Liver (tissue), 9 donors: ENCODE measurements around the gene ITGB7. TPM values are rescaled to one million over a fixed set of nuclear protein-coding genes. Genes with fewer than 3 reads are reported as not detected.

ENCODE experiments used
- DNase-seq: peaks from one replicate; pipeline ENCODE4 v3.0.0-alpha.2; 2017; ENCODE audit warnings: low spot score
- H3K27ac ChIP-seq, 2 donors: one replicate each; pipeline ENCODE4 v1.7.0; 2013; ENCODE audit warnings: inconsistent platforms in 2 of 2, low read length in 2 of 2, control low read depth in 1 of 2, low read depth in 1 of 2, mild to moderate bottlenecking in 1 of 2
- H3K27me3 ChIP-seq, 4 donors: one replicate each; pipeline versions ENCODE4 v1.6.1 to v1.7.0; 2013; ENCODE audit warnings: low read length in 3 of 4, inconsistent platforms in 1 of 4, mild to moderate bottlenecking in 1 of 4, moderate library complexity in 1 of 4; ENCODE audit not compliant: control insufficient read depth in 4 of 4, insufficient read depth in 4 of 4
- H3K36me3 ChIP-seq, 4 donors: one replicate each; pipeline versions ENCODE4 v1.6.1 to v1.7.0; 2013; ENCODE audit warnings: low read length in 3 of 4, mild to moderate bottlenecking in 3 of 4, low read depth in 1 of 4, moderate library complexity in 1 of 4; ENCODE audit not compliant: control insufficient read depth in 4 of 4, insufficient read depth in 3 of 4
- H3K4me1 ChIP-seq, 4 donors: one replicate each; pipeline versions ENCODE4 v1.6.1 to v1.7.0; 2013; ENCODE audit warnings: low read length in 3 of 4, mild to moderate bottlenecking in 3 of 4, moderate library complexity in 1 of 4; ENCODE audit not compliant: control insufficient read depth in 4 of 4, insufficient read depth in 4 of 4
- H3K4me3 ChIP-seq, 3 donors: one replicate each; pipeline versions ENCODE4 v1.6.1 to v1.7.0; 2013; ENCODE audit warnings: low read length in 3 of 3, control low read depth in 1 of 3, low read depth in 1 of 3, mild to moderate bottlenecking in 1 of 3
- H3K9ac ChIP-seq, 2 donors: one replicate each; pipeline ENCODE4 v1.7.0; 2013; ENCODE audit warnings: low read length in 2 of 2, mild to moderate bottlenecking in 2 of 2, moderate library complexity in 2 of 2, control low read depth in 1 of 2, low read depth in 1 of 2
- H3K9me3 ChIP-seq, 4 donors: one replicate each; pipeline versions ENCODE4 v1.6.1 to v1.7.0; 2013; ENCODE audit warnings: low read length in 3 of 4; ENCODE audit not compliant: control insufficient read depth in 4 of 4
- ATF3 ChIP-seq: IDR thresholded peaks from 2 replicates; pipeline ENCODE4 v1.6.1; 2016; ENCODE audit warnings: antibody characterized with exemption
- CTCF ChIP-seq: fragments of 150-350 bp; IDR thresholded peaks from 2 replicates; pipeline ENCODE4 v1.5.1; 2017; ENCODE audit warnings: improper control_type of control experiment, low read depth, low read length; ENCODE audit not compliant: missing input control
- FOXA1 ChIP-seq: IDR thresholded peaks from 2 replicates; pipeline ENCODE4 v1.6.1; 2016; ENCODE audit warnings: antibody characterized with exemption
- FOXA2 ChIP-seq: IDR thresholded peaks from 2 replicates; pipeline ENCODE4 v1.6.1; 2016; ENCODE audit warnings: antibody characterized with exemption
- GABPA ChIP-seq, 2 donors: IDR thresholded peaks in 1 of 2; conservative IDR thresholded peaks in 1 of 2; 2 replicates each; pipeline ENCODE4 v1.6.1; 2016; ENCODE audit warnings: antibody characterized with exemption in 2 of 2, mild to moderate bottlenecking in 1 of 2, moderate library complexity in 1 of 2
- HNF4A ChIP-seq, 2 donors: conservative IDR thresholded peaks; 2 replicates each; pipeline ENCODE4 v1.6.1; 2016; ENCODE audit warnings: antibody characterized with exemption in 2 of 2, mild to moderate bottlenecking in 2 of 2
- HNF4G ChIP-seq: IDR thresholded peaks from 2 replicates; pipeline ENCODE4 v1.6.1; 2016; ENCODE audit warnings: antibody characterized with exemption
- MAX ChIP-seq: IDR thresholded peaks from 2 replicates; pipeline ENCODE4 v1.6.1; 2016; ENCODE audit warnings: antibody characterized with exemption
- NR2F2 ChIP-seq: IDR thresholded peaks from 2 replicates; pipeline ENCODE4 v1.6.1; 2016; ENCODE audit warnings: antibody characterized with exemption
- REST ChIP-seq: IDR thresholded peaks from 2 replicates; pipeline ENCODE4 v1.6.1; 2016; ENCODE audit warnings: antibody characterized with exemption, mild to moderate bottlenecking
- RXRA ChIP-seq, 2 donors: IDR thresholded peaks; 2 replicates each; pipeline ENCODE4 v1.6.1; 2017 to 2018; ENCODE audit warnings: antibody characterized with exemption in 2 of 2, mild to moderate bottlenecking in 1 of 2
- SP1 ChIP-seq: IDR thresholded peaks from 2 replicates; pipeline ENCODE4 v1.6.1; 2018; ENCODE audit warnings: antibody characterized with exemption, mild to moderate bottlenecking
- TAF1 ChIP-seq: conservative IDR thresholded peaks from 2 replicates; pipeline ENCODE4 v1.6.1; 2016; ENCODE audit warnings: antibody characterized with exemption, mild to moderate bottlenecking
- YY1 ChIP-seq: IDR thresholded peaks from 2 replicates; pipeline ENCODE4 v1.6.1; 2016; ENCODE audit warnings: antibody characterized with exemption, mild to moderate bottlenecking
- ZBTB33 ChIP-seq: IDR thresholded peaks from 2 replicates; pipeline ENCODE4 v1.6.1; 2016; ENCODE audit warnings: antibody characterized with exemption
- WGBS: extraction: QIAGEN DNeasy Blood & Tissue Kit; methylation state at CpG from one replicate; pipeline ENCODE4 v1.1.7; 2013; 5-methylcytosine and 5-hydroxymethylcytosine counted together
- polyA plus RNA-seq, 2 donors: library from polyadenylated mRNA; stranded (reverse) in 1 of 2; unstranded in 1 of 2; fragments of 200-250 nt in 1 of 2; fragments of >200 nt in 1 of 2; fragmentation: Nextera tagmentation in 1 of 2; extraction: Ambion mirVana in 1 of 2; gene quantifications; one replicate each; pipeline versions ENCODE4 v1.2.1 to v1.2.3, GENCODE V29; 2013 to 2015
- total RNA-seq, 2 donors: library from RNA; depleted of rRNA; stranded (reverse); fragments of >200 nt; gene quantifications; one replicate each; pipeline ENCODE4 v1.2.3, GENCODE V29; 2014
- donor health status: healthy.
- donor health status: healthy.
- donor health status: healthy.
- donor health status: healthy.
- donor health status: healthy.

ITGB7 gene
- total and polyA plus RNA-seq, 4 donors, result 1.7 to 2.4 (median 2.1) TPM

GRCh38 chr12:53225635-53226424, 18.8 kb upstream of the ITGB7 start:
- Histone ChIP-seq H3K27ac (no peak overlapping the region), H3K36me3 (no peaks in the 10 kb centered on the region), H3K27me3 (no peaks in the 10 kb centered on the region), H3K9me3 (no peaks in the 10 kb centered on the region), H3K4me3 (no peak overlapping the region), H3K4me1 (peaks cover 0 to 13% (median 4%) of the 10 kb centered on the region in 4 donors), H3K9ac (no peak overlapping the region)
- DNase-seq, result no peak
- no peak for TF ChIP-seq MAX
- no peak for TF ChIP-seq FOXA1
- no peak for TF ChIP-seq HNF4A (conservative IDR thresholded peaks at IDR 0.05)
- no peak for TF ChIP-seq REST
- no peak for TF ChIP-seq YY1
- TF ChIP-seq SP1, result no peak
- TF ChIP-seq RXRA (IDR thresholded peaks at IDR 0.05), result no peak
- TF ChIP-seq HNF4G, result no peak
- TF ChIP-seq TAF1, result no peak
- TF ChIP-seq CTCF, result no peak
- TF ChIP-seq ZBTB33, result no peak
- no peak for TF ChIP-seq FOXA2
- TF ChIP-seq ATF3, result no peak
- no peak for TF ChIP-seq GABPA (IDR thresholded peaks at IDR 0.05 in 1 of 2, conservative IDR thresholded peaks at IDR 0.05 in 1 of 2)
- TF ChIP-seq NR2F2, result no peak
- WGBS, result 94% methylated on average over 10 of the region's 10 CpGs
